K562 (cell line): Measurements from ENCODE around the gene LDAF1. TPM values are rescaled to one million over a fixed set of nuclear protein-coding genes. Genes with fewer than 3 reads are reported as not detected.

Source experiments
- ATF1 ChIP-seq, 2 experiments: fragments of 450-650 bp in 1 of 2; IDR thresholded peaks; 2 replicates each; pipeline ENCODE4 v1.6.1; 2016; ENCODE audit warnings: missing compliant biosample characterization in 1 of 2, missing genetic modification characterization in 1 of 2
- ELK1 ChIP-seq: sonication (generic); formaldehyde crosslinking; IDR thresholded peaks from 2 replicates; pipeline ENCODE4 v1.8.1; 2022; ENCODE audit warnings: missing genetic modification reagents
- ETS2 ChIP-seq: IDR thresholded peaks from 2 replicates; pipeline ENCODE4 v1.6.1; 2016; ENCODE audit warnings: borderline replicate concordance, missing genetic modification characterization, mild to moderate bottlenecking, moderate library complexity, missing compliant biosample characterization; ENCODE audit not compliant: poor library complexity, severe bottlenecking
- GTF3C2 ChIP-seq: IDR thresholded peaks from 3 replicates; pipeline ENCODE4 v1.6.1; 2011; ENCODE audit warnings: borderline replicate concordance, mild to moderate bottlenecking, moderate library complexity; ENCODE audit not compliant: insufficient read length; ENCODE audit errors: extremely low read depth
- HBP1 ChIP-seq: fragments of 450-650 bp; formaldehyde crosslinking; IDR thresholded peaks from 2 replicates; pipeline ENCODE4 v1.4.0; 2022; ENCODE audit warnings: missing genetic modification characterization
- HDGF ChIP-seq: fragments of 450-650 bp; IDR thresholded peaks from 2 replicates; pipeline ENCODE4 v1.6.1; 2016
- HMG20B ChIP-seq: fragments of 250-450 bp; sonication (Bioruptor Pico); IDR thresholded peaks from 2 replicates; pipeline ENCODE4 v1.5.0; 2021; ENCODE audit warnings: mild to moderate bottlenecking
- IFI16 ChIP-seq: fragments of 250-450 bp; sonication (Bioruptor Pico); IDR thresholded peaks from 2 replicates; pipeline ENCODE4 v2.1.2; 2022; ENCODE audit warnings: mild to moderate bottlenecking, inconsistent platforms
- IRF2 ChIP-seq: sonication (generic); formaldehyde crosslinking; IDR thresholded peaks from 2 replicates; pipeline ENCODE4 v1.8.1; 2022; ENCODE audit warnings: mild to moderate bottlenecking, missing genetic modification reagents
- KHSRP ChIP-seq: fragments of 450-650 bp; IDR thresholded peaks from 2 replicates; pipeline ENCODE4 v1.6.1; 2017
- MTA3 ChIP-seq: fragments of 450-650 bp; formaldehyde crosslinking; IDR thresholded peaks from 2 replicates; pipeline ENCODE4 v1.6.1; 2017; ENCODE audit warnings: mild to moderate bottlenecking, borderline replicate concordance
- NCOA1 ChIP-seq: fragments of 450-650 bp; IDR thresholded peaks from 2 replicates; pipeline ENCODE4 v1.6.1; 2016; ENCODE audit warnings: low read depth
- PHF20 ChIP-seq: fragments of 450-650 bp; IDR thresholded peaks from 2 replicates; pipeline ENCODE4 v1.6.1; 2018; ENCODE audit not compliant: partially characterized antibody
- POLR3A ChIP-seq: IDR thresholded peaks from 2 replicates; pipeline ENCODE4 v1.6.1; 2011; ENCODE audit warnings: borderline replicate concordance, mild to moderate bottlenecking, moderate library complexity; ENCODE audit not compliant: insufficient read length, insufficient read depth; ENCODE audit errors: extremely low read depth
- POU5F1 ChIP-seq: fragments of 150-350 bp; IDR thresholded peaks from 2 replicates; pipeline ENCODE4 v1.6.1; 2014; ENCODE audit warnings: borderline replicate concordance, low read length, low read depth, mild to moderate bottlenecking; ENCODE audit not compliant: partially characterized antibody
- RB1 ChIP-seq: fragments of 450-650 bp; IDR thresholded peaks from 2 replicates; pipeline ENCODE4 v1.6.1; 2017; ENCODE audit warnings: low read depth, mild to moderate bottlenecking
- SMARCE1 ChIP-seq: fragments of 450-650 bp; IDR thresholded peaks from 2 replicates; pipeline ENCODE4 v1.7.1; 2016; ENCODE audit warnings: mild to moderate bottlenecking
- TAF1 ChIP-seq: IDR thresholded peaks from 2 replicates; pipeline ENCODE4 v1.6.1; 2011; ENCODE audit warnings: mild to moderate bottlenecking, low read length, moderate library complexity; ENCODE audit not compliant: insufficient read depth, control insufficient read depth, severe bottlenecking; ENCODE audit errors: extremely low read depth
- TBP ChIP-seq: optimal IDR thresholded peaks from 2 replicates; pipeline ENCODE3; 2011; ENCODE audit warnings: low read depth, low read length, improper control_type of control experiment
- THRA ChIP-seq: fragments of 450-650 bp; IDR thresholded peaks from 2 replicates; pipeline ENCODE4 v1.6.1; 2017; ENCODE audit warnings: mild to moderate bottlenecking, moderate library complexity
- XRCC5 ChIP-seq: fragments of 200-400 bp; formaldehyde crosslinking; IDR thresholded peaks from 2 replicates; pipeline ENCODE4 v1.6.1; 2017; ENCODE audit warnings: low read depth, mild to moderate bottlenecking, low read length
- ZNF408 ChIP-seq: fragments of 250-450 bp; sonication (Bioruptor Pico); IDR thresholded peaks from 2 replicates; pipeline ENCODE4 v1.4.0; 2020; ENCODE audit warnings: low read depth, mild to moderate bottlenecking, moderate library complexity
- ZNF431 ChIP-seq: sonication (generic); formaldehyde crosslinking; IDR thresholded peaks from 2 replicates; pipeline ENCODE4 v1.8.0; 2022; ENCODE audit warnings: mild to moderate bottlenecking, missing genetic modification reagents
- ZNF445 ChIP-seq: fragments of 250-450 bp; sonication (Bioruptor Pico); IDR thresholded peaks from 2 replicates; pipeline ENCODE4 v1.4.0; 2020; ENCODE audit warnings: low read depth, mild to moderate bottlenecking, moderate library complexity
- polyA plus RNA-seq, 8 experiments: library from polyadenylated mRNA; depleted of rRNA in 4 of 8; stranded (reverse) in 5 of 8; unstranded in 3 of 8; fragments of >200 nt; fragmentation: Nextera tagmentation in 2 of 8; fragmentation: Illumina TruSeq in 1 of 8; extraction: Ambion mirVana in 2 of 8; extraction: Trizol in 1 of 8; gene quantifications; 2 replicates each; pipeline versions ENCODE4 v1.2.1 to v1.2.3, GENCODE V29; 2011 to 2014; ENCODE audit warnings: inconsistent platforms in 1 of 8, missing spikeins in 1 of 8
- total RNA-seq, 7 experiments: library from RNA; depleted of rRNA in 6 of 7; stranded (reverse); fragments of >200 nt in 6 of 7; fragmentation: Illumina TruSeq in 2 of 7; extraction: Trizol in 2 of 7; gene quantifications; 2 replicates each; pipeline versions ENCODE4 v1.2.1 to v1.2.3, GENCODE V29; 2011 to 2021; ENCODE audit warnings: low replicate concordance in 1 of 7

LDAF1 gene
- total and polyA plus RNA-seq, 9 of the 15 experiments (the other 6 are each of a cell fraction or from before 2014, with no cell fraction given): 7.0 to 20.1 (median 12.5) TPM

GRCh38 chr16:21116148-21116693 is 42.3 kb upstream of the LDAF1 start (continued):
- TF ChIP-seq RB1: no peak
- TF ChIP-seq ELK1 (CRISPR knock-in tag): no peak
- no peak for TF ChIP-seq ZNF408
- no peak for TF ChIP-seq NCOA1
- TF ChIP-seq IFI16 (CRISPR knock-in tag): no peak
- TF ChIP-seq KHSRP: no peak
- TF ChIP-seq HDGF: no peak
- no peak for TF ChIP-seq POLR3A
- no peak for TF ChIP-seq HBP1
- no peak for TF ChIP-seq SMARCE1
- TF ChIP-seq PHF20: no peak
- no peak for TF ChIP-seq THRA
- TF ChIP-seq ETS2 (tag): no peak
- TF ChIP-seq ZNF445 (CRISPR knock-in tag): no peak
- no peak for TF ChIP-seq IRF2 (CRISPR knock-in tag)
- no peak for TF ChIP-seq TAF1
- peak; percentile 72 for TF ChIP-seq TBP
- TF ChIP-seq POU5F1: no peak
- TF ChIP-seq XRCC5: no peak
- TF ChIP-seq GTF3C2: no peak
- no peak for TF ChIP-seq HMG20B (CRISPR knock-in tag)
- TF ChIP-seq MTA3: peak; percentile 94
- no peak for TF ChIP-seq ZNF431 (CRISPR knock-in tag)
- TF ChIP-seq ATF1 (CRISPR knock-in tag; IDR thresholded peaks at IDR 0.05): no peak
- 0 out of 2 replicates have a peak, but pooled peaks have one; percentile 23 for TF ChIP-seq ATF1 (tag; IDR thresholded peaks at IDR 0.05)
